Hematopoietic multipotent progenitor cell treated with erythropoietin and hydrocortisone succinate and interleukin-3 and kit ligand, for 17 days (in vitro differentiated cells): Measurements from ENCODE around the gene ZBTB42.

Source experiments
- DNase-seq: peaks from one replicate; pipeline ENCODE4 v3.0.0-alpha.2; 2015; ENCODE audit warnings: low spot score

Gene ZBTB42

DNA sequence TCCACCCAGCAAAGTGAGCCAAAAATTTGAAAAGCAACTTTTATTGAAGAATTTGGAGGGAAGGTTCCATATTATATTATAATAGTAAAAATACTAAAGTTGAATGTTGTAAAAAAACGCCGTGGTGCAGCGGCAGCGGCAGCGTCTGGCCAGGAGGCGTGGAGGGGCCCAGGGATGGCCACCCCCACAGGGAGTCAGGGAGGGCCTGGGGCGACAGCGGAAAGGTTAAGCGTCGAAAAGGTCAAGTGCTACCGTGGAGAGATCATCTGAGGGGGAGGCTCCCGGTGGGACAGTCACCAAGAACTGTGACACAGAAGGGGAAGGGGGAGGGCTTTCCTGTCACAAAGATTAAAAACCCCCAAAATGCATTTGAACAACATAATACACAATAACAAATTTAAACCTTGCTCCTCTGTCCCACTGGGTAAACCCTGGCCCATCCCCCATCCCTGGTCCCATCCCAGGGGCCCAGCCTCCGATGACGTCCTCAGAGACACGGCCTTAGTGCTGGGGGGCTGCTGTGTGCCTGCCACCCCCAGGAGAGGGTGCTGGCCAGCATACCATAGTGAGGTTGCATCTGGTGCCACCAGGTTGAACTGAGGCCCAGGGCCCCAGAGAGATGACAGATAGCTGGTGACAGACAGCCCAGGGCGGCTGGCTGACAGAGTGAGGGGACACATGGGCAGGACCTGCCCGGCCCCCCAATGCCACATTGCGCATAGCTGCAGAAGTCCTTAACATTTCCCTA is 31.4 kb upstream of the ZBTB42 start:
- no peak for DNase-seq

DNA sequence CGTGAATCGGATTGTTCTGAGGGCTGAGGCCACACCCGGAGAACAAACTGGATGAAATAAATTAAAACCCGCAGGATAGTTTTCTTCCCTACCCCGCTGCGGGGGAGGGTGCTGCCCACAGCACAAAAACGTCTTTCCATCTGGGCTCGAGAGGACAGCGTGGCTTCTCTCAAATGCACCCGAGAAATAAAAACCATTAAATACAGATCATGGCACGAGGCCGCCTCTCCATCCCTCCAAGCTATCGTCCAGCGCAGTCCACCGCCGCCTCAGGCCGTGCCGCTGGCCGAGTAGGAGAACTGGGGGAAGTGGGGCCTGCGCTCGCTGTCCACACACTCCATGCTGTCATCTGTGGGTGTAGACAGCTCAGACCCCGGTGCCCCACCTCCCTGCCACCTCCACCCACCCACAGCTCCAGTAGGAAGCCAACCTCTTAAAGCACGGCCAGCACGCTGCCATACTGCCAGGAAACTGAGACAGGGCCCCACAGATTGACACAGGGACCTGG is 30.8 kb upstream of the ZBTB42 start:
- no peak for DNase-seq

GRCh38 chr14:104770851-104771272 is 30.0 kb upstream of the ZBTB42 start:
- no peak for DNase-seq

GRCh38 chr14:104771374-104771773 is 29.5 kb upstream of the ZBTB42 start:
- no peak for DNase-seq

GRCh38 chr14:104771918-104772706 is 28.8 kb upstream of the ZBTB42 start:
- no peak for DNase-seq

DNA sequence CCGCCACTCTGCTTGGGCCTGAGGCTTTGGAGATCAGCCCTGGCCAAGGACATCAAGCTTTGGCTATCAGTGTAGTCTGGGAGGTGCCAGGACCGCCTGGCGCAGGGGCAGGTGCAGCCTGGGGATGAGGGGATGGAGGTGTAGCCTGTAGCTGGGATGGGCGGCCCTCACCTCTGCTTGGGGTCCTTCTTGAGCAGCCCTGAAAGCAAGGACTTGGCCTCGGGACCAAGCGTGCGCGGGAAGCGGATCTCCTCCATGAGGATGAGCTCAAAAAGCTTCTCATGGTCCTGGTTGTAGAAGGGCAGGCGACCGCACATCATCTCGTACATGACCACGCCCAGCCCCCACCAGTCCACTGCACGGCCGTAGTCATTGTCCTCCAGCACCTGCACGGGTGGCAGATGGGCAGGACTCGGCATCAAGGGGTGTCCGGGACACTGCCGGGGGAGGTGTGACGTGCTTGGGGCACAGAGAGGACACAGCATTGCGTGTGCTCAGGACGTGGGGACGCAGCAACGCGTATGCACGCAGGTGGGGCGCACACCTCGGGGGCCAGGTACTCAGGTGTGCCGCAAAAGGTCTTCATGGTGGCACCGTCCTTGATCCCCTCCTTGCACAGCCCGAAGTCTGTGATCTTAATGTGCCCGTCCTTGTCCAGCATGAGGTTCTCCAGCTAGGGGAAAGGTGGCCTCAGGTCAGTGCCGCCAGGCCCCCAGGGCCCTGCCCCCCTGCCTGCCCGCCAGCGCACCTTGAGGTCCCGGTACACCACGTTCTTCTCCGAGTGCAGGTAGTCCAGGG is 28.0 kb upstream of the ZBTB42 start:
- DNase-seq = no peak

GRCh38 chr14:104773505-104774452 is 27.1 kb upstream of the ZBTB42 start:
- DNase-seq = no peak

DNA sequence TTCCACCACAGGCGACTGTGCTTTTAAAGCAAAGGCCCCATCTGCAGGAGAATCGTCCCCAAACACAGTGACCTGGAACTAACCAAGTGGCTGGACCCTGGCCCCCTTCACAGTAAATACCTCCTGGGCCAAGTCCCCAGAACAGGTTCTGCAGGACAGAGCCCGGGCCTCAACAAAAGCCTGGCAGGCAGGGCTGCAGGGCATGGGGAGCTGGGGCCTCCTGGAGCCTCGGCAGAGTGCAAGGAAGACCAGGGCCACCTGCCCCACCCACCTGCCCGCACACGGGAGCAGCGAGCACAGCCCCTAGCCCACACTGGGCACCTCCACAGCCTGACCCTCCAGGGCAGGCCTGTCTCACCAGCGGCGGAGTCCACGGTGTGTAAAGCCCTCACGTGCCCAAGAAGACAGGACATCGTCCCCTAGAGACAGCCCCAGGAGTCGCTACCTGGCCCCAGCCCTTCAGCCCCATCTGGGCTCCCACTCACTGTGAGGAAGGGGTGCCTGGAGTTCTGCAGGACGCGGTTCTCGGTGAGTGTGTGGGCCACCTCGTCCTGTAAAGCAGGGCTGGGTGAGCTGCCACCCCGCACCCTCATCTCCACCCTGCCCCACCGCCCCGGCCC is 26.3 kb upstream of the ZBTB42 start:
- no peak for DNase-seq

GRCh38 chr14:104775073-104775489 is 25.8 kb upstream of the ZBTB42 start:
- no peak for DNase-seq

DNA sequence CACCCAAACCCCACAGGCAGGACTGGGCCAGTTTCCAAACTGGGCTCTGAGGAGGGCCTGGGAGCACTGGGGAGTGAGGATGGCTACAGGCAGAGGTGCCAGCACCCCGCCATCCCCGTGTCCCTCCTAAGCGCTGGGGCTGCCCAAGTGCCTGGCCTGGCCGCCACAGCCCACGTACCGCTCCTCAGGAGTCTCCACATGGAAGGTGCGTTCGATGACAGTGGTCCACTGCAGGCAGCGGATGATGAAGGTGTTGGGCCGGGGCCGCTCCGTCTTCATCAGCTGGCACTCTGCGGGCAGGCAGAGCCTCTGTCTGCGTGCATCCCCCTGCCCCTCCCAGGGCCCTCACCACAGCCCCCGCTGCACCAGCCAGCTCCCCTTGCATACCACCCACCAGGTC is 24.4 kb upstream of the ZBTB42 start:
- no peak for DNase-seq

GRCh38 chr14:104776961-104777807 is 23.7 kb upstream of the ZBTB42 start:
- DNase-seq = no peak

DNA sequence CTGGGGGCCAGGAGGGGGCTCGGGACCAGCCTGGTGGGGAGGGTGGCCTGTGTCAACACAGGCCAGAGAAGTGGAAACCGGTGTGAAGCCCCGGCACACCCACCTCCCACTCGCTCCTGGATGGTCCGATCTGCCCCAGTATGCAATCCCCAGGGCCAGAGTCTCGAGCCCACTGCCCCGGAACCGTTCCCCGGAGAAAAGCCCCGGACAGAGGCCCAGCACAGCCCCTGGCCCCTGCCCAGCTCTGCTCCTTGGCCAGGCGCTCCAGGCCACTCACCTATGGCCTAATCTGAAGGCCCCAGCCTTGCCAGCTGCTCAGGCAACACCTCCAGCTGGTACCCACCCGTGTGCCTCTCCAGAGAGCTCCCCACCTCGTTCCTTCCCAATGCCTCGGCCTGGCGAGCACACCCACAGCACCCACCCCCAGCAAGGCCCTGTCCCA is 23.1 kb upstream of the ZBTB42 start:
- DNase-seq = no peak

DNA sequence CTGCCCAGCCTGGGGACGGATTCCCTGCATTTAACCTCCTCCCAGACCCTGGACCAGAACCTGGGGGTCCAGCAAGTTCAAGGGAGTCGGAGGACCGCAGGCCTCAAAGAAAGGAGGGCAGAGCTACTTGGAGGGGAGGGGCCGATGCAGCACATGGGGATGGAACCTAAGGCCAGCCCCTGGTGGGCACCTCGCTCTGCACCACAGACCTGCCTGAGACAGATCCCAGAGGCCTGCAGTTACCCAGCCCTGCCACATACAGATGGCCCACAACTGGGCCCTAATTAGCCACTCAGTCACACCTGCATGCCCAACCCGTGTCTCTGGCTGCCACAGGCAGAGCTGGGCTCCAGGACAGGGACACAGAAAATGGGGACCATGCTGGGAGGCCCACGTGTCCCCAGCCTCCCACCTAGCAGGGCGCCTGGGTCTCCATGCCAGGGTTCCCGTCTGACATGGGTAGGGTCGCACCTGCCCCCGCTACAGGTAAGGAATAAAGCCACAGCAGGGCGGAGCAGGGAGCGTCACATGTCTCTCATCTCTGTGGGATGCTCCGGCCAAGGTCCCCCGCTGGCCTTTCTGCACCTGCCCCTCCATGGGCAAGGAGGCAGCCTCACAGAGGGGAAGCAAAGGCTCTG is 22.1 kb upstream of the ZBTB42 start:
- DNase-seq = no peak

DNA sequence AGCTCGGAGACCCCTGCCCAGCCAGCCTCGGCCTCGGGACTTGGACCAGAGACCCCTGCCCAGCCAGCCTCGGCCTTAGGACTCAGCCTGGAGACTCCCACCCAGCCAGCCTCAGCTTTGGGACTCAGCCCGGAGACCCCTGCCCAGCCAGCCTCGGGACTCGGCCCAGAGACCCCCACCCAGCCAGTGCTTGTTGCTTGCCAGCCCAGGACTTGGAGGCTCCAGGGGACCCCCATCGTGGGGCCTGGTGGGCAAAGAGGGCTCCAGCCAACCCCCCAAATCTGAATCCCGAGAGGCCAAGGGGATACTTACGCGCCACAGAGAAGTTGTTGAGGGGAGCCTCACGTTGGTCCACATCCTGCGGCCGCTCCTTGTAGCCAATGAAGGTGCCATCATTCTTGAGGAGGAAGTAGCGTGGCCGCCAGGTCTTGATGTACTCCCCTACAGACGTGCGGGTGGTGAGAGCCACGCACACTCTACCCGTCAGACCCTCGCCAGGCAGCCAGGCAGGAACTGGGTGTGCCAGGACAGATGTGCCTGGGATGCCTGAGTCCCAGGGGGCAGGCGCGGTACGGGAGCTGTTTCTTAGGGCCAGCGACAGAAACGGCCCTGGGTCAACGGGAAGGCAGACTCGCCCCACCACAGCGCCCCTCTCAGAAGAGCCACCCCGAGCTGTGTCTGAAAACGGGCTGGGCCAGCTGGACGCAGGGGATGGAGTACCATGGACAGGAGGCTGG is 21.0 kb upstream of the ZBTB42 start:
- DNase-seq = no peak

DNA sequence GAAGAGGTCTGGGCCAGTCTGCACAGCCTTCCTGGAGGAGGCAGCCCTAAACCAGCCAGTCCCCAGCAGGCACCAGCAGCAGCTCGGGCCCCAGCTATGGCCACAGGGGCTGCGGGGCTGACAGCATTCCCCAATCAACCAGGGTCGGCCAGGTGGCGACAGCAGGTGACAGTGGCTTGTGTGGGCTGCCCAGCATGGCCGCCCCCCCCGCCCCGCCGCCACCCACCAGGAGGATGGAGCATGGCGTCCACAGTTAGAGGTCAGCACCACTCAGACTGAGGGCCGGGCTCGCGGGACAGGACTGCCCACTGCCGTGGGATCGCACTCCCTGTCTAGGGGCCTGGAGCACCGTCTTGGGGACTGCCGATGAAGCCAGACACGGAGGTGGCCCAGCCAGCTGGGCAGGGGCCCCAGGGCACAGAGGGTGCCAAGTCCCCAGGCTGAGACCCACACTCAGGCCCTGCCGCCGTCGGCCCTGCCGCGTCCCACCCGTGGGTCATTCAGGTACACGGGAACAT is 20.3 kb upstream of the ZBTB42 start:
- DNase-seq = no peak

GRCh38 chr14:104781271-104782077 is 19.4 kb upstream of the ZBTB42 start:
- DNase-seq = no peak

GRCh38 chr14:104782086-104782807 is 18.7 kb upstream of the ZBTB42 start:
- no peak for DNase-seq
